T-cell (primary cell): ENCODE data around the gene CCDC63. TPM values are rescaled to one million over a fixed set of nuclear protein-coding genes. Genes with fewer than 3 reads are reported as not detected.

Experiments used
- ATAC-seq, 4 experiments: fragments of 200-7000 bp in 3 of 4; fragments of 150-1000 bp in 1 of 4; cut with Tn5 transposase; replicated peaks in 1 of 4; 1 replicate in 3 of 4; 2 replicates in 1 of 4; pipeline ENCODE4 v1.10.0; 2021; ENCODE audit warnings: moderate library complexity in 3 of 4, mild to moderate bottlenecking in 2 of 4, moderate number of reproducible peaks in 1 of 4
- CTCF ChIA-PET, 2 donors: fragments of 300-600 bp; sonication (Branson Sonifier 250); formaldehyde crosslinking; loops; one replicate each; lab custom pipeline; 2022; ENCODE audit warnings: antibody characterized with exemption in 2 of 2; lab: Charles Lee
- POLR2A ChIA-PET, 2 donors: fragments of 300-600 bp; sonication (Branson Sonifier 250); formaldehyde crosslinking; loops; one replicate each; lab custom pipeline; 2022; ENCODE audit warnings: antibody characterized with exemption in 2 of 2; lab: Charles Lee
- DNase-seq, 35 experiments: peaks; one replicate each; pipeline versions ENCODE4 v3.0.0 to v3.0.0-alpha.2; 2013 to 2023
- H3K27ac ChIP-seq: one replicate; pipeline ENCODE4 v1.5.1; 2013; ENCODE audit warnings: low read length
- H3K27me3 ChIP-seq, 2 experiments: replicated peaks in 1 of 2; 1 replicate in 1 of 2; 2 replicates in 1 of 2; pipeline versions ENCODE4 v1.6.1 to v1.7.0; 2013; ENCODE audit warnings: low read length in 1 of 2, mixed read lengths in 1 of 2; ENCODE audit not compliant: control insufficient read depth in 2 of 2, insufficient read depth in 2 of 2; ENCODE audit errors: extremely low read depth in 1 of 2
- H3K36me3 ChIP-seq, 2 donors: 1 replicate in 1 of 2; 2 replicates in 1 of 2; pipeline versions ENCODE4 v1.6.1 to v1.7.0; 2013; ENCODE audit warnings: low read length in 1 of 2; ENCODE audit not compliant: control insufficient read depth in 2 of 2, insufficient read depth in 1 of 2; ENCODE audit errors: extremely low read depth in 1 of 2
- H3K4me1 ChIP-seq, 2 experiments: 1 replicate in 1 of 2; 2 replicates in 1 of 2; pipeline versions ENCODE4 v1.6.1 to v1.7.0; 2013; ENCODE audit warnings: low read length in 2 of 2, mixed read lengths in 1 of 2; ENCODE audit not compliant: insufficient read depth in 2 of 2, control insufficient read depth in 1 of 2; ENCODE audit errors: extremely low read depth in 1 of 2
- H3K4me3 ChIP-seq, 2 donors: 1 replicate in 1 of 2; 2 replicates in 1 of 2; pipeline versions ENCODE4 v1.5.1 to v1.7.0; 2013; ENCODE audit warnings: mild to moderate bottlenecking in 2 of 2, low read length in 1 of 2, moderate library complexity in 1 of 2; ENCODE audit not compliant: control insufficient read depth in 1 of 2; ENCODE audit errors: extremely low read depth in 1 of 2
- H3K9me3 ChIP-seq: 2 replicates; pipeline ENCODE4 v1.7.0; 2013
- H3K27ac Mint-ChIP-seq, 2 donors: one replicate each; pipeline ENCODE4 v1.8.0; 2020 to 2021; ENCODE audit warnings: mild to moderate bottlenecking in 2 of 2, mixed read lengths in 2 of 2
- H3K27me3 Mint-ChIP-seq, 2 donors: one replicate each; pipeline ENCODE4 v1.8.0; 2021 to 2022; ENCODE audit warnings: mixed read lengths in 2 of 2
- H3K36me3 Mint-ChIP-seq: one replicate; pipeline ENCODE4 v1.8.0; 2021; ENCODE audit warnings: mixed read lengths
- H3K4me1 Mint-ChIP-seq, 3 donors: one replicate each; pipeline ENCODE4 v1.8.0; 2020 to 2022; ENCODE audit warnings: mixed read lengths in 3 of 3, mild to moderate bottlenecking in 1 of 3
- H3K4me3 Mint-ChIP-seq, 3 donors: one replicate each; pipeline ENCODE4 v1.8.0; 2020 to 2022; ENCODE audit warnings: mild to moderate bottlenecking in 3 of 3, mixed read lengths in 3 of 3, moderate library complexity in 3 of 3
- H3K9me3 Mint-ChIP-seq, 3 donors: one replicate each; pipeline ENCODE4 v1.8.0; 2020 to 2022; ENCODE audit warnings: mixed read lengths in 3 of 3
- WGBS: methylation state at CpG from one replicate; pipeline ENCODE4 v1.1.5; 2013; ENCODE audit warnings: missing lambda C conversion rate; ENCODE audit not compliant: insufficient coverage; 5-methylcytosine and 5-hydroxymethylcytosine counted together
- total RNA-seq, 35 experiments: library from RNA in 6 of 35; stranded (reverse) in 6 of 35; fragments of 120-200 nt in 1 of 35; gene quantifications; one replicate each; pipeline versions ENCODE4 v1.2.1 to v1.2.4 and lab custom pipeline; 2013 to 2026

CCDC63 gene
- total RNA-seq, 5 donors from 2014 or later (not counting 1 experiment from before 2014, with no cell fraction given), result not detected

- no peaks in the 10 kb centered on the region for H3K9me3 Mint-ChIP-seq
- CTCF ChIA-PET, result no interaction called here
Measured at GRCh38 chr12:110923192-110923591, 76.4 kb downstream of the CCDC63 start.

GRCh38 chr12:110923692-110924334 lies 77.0 kb downstream of the CCDC63 start:
- no peak overlapping the region for H3K27ac Mint-ChIP-seq
- ATAC-seq, result no peak
- CTCF ChIA-PET, result no interaction called here
- H3K27me3 Mint-ChIP-seq, result peaks cover 11% of the 10 kb centered on the region in 2 donors
- no peaks in the 10 kb centered on the region for H3K4me1 Mint-ChIP-seq
- Histone ChIP-seq H3K27me3 (peaks cover 0 to 17% of the 10 kb centered on the region in 2 experiments), H3K36me3 (no peaks in the 10 kb centered on the region), H3K4me3 (no peak overlapping the region), H3K9me3 (no peaks in the 10 kb centered on the region), H3K27ac (no peak overlapping the region), H3K4me1 (no peaks in the 10 kb centered on the region)
- POLR2A ChIA-PET, result no interaction called here
- no peaks in the 10 kb centered on the region for H3K9me3 Mint-ChIP-seq
- H3K4me3 Mint-ChIP-seq, result no peak overlapping the region
- no peaks in the 10 kb centered on the region for H3K36me3 Mint-ChIP-seq
- 82% methylated on average over 9 of the region's 9 CpGs for WGBS
- DNase-seq, result no peak

More at GRCh38 chr12:110923192-110923591, 76.4 kb downstream of the CCDC63 start:
- Mint-ChIP-seq H3K27ac (no peak overlapping the region), H3K36me3 (no peaks in the 10 kb centered on the region), H3K4me3 (no peak overlapping the region), H3K27me3 (peaks cover 11% of the 10 kb centered on the region in 2 donors), H3K4me1 (no peaks in the 10 kb centered on the region)
- Histone ChIP-seq H3K36me3 (no peaks in the 10 kb centered on the region), H3K9me3 (no peaks in the 10 kb centered on the region), H3K4me3 (no peak overlapping the region), H3K27ac (no peak overlapping the region), H3K27me3 (peaks cover 0 to 17% of the 10 kb centered on the region in 2 experiments), H3K4me1 (no peaks in the 10 kb centered on the region)
- no peak for ATAC-seq
- DNase-seq, result no peak
- WGBS, result 85% methylated on average over 3 of the region's 4 CpGs
- POLR2A ChIA-PET, result no interaction called here

GRCh38 chr12:110927546-110927945 lies 80.8 kb downstream of the CCDC63 start:
- 54% methylated on average over 3 of the region's 6 CpGs for WGBS
- H3K27me3 ChIP-seq, result peaks cover 0 to 9% of the 10 kb centered on the region in 2 experiments
- H3K9me3 ChIP-seq, result no peaks in the 10 kb centered on the region
- POLR2A ChIA-PET, result no interaction called here
- H3K4me3 Mint-ChIP-seq, result no peak overlapping the region
- H3K9me3 Mint-ChIP-seq, result no peaks in the 10 kb centered on the region
- no peak for DNase-seq
- no peaks in the 10 kb centered on the region for H3K36me3 ChIP-seq
- H3K27ac ChIP-seq, result no peak overlapping the region
- no peaks in the 10 kb centered on the region for H3K36me3 Mint-ChIP-seq
- no peaks in the 10 kb centered on the region for H3K4me1 ChIP-seq
- no peak for ATAC-seq
- H3K4me1 Mint-ChIP-seq, result no peaks in the 10 kb centered on the region
- CTCF ChIA-PET, result no interaction called here
- H3K4me3 ChIP-seq, result no peak overlapping the region
- H3K27ac Mint-ChIP-seq, result no peak overlapping the region
- H3K27me3 Mint-ChIP-seq, result peaks cover 0 to 5% of the 10 kb centered on the region in 2 donors

- no peaks in the 10 kb centered on the region for H3K9me3 Mint-ChIP-seq
- no peak for ATAC-seq
- H3K4me1 Mint-ChIP-seq, result no peaks in the 10 kb centered on the region
- peaks cover 3 to 8% of the 10 kb centered on the region in 2 donors for H3K27me3 Mint-ChIP-seq
- no peaks in the 10 kb centered on the region for H3K36me3 Mint-ChIP-seq
- Histone ChIP-seq H3K36me3 (no peaks in the 10 kb centered on the region), H3K4me3 (no peak overlapping the region), H3K27ac (no peak overlapping the region), H3K27me3 (peaks cover 0 to 14% of the 10 kb centered on the region in 2 experiments), H3K9me3 (no peaks in the 10 kb centered on the region), H3K4me1 (no peaks in the 10 kb centered on the region)
- H3K4me3 Mint-ChIP-seq, result no peak overlapping the region
- no peak for DNase-seq
- ChIA-PET CTCF (interaction anchor here in 1 of 2 donors (1.0 kb wide), 1 partner anchor 379 kb away, joined by 4 read pairs; no protein-coding TSS in a partner anchor), POLR2A (no interaction called here)
- WGBS, result 77% methylated on average over 6 of the region's 7 CpGs
- H3K27ac Mint-ChIP-seq, result no peak overlapping the region
Measured at GRCh38 chr12:110928700-110929099, 81.9 kb downstream of the CCDC63 start.

GRCh38 chr12:110929818-110930217 lies 83.0 kb downstream of the CCDC63 start:
- Mint-ChIP-seq H3K4me3 (no peak overlapping the region), H3K4me1 (no peaks in the 10 kb centered on the region), H3K27ac (no peak overlapping the region), H3K36me3 (no peaks in the 10 kb centered on the region), H3K9me3 (no peaks in the 10 kb centered on the region), H3K27me3 (peaks cover 8 to 13% of the 10 kb centered on the region in 2 donors)
- Histone ChIP-seq H3K9me3 (no peaks in the 10 kb centered on the region), H3K4me1 (no peaks in the 10 kb centered on the region), H3K4me3 (no peak overlapping the region), H3K27me3 (peaks cover 0 to 16% of the 10 kb centered on the region in 2 experiments), H3K27ac (no peak overlapping the region), H3K36me3 (no peaks in the 10 kb centered on the region)
- CTCF ChIA-PET, result no interaction called here
- ATAC-seq, result no peak
- POLR2A ChIA-PET, result no interaction called here
- no peak for DNase-seq
- no CpG with 5 or more reads among the region's 1 CpG for WGBS

GRCh38 chr12:110930348-110931314 lies 83.8 kb downstream of the CCDC63 start:
- Mint-ChIP-seq H3K27ac (no peak overlapping the region), H3K4me3 (no peak overlapping the region), H3K27me3 (peaks cover 8 to 13% of the 10 kb centered on the region in 2 donors), H3K9me3 (no peaks in the 10 kb centered on the region), H3K36me3 (no peaks in the 10 kb centered on the region), H3K4me1 (no peaks in the 10 kb centered on the region)
- ChIA-PET CTCF (no interaction called here), POLR2A (no interaction called here)
- WGBS, result 85% methylated on average over 10 of the region's 21 CpGs
- Histone ChIP-seq H3K27ac (no peak overlapping the region), H3K4me3 (no peak overlapping the region), H3K4me1 (no peaks in the 10 kb centered on the region), H3K9me3 (no peaks in the 10 kb centered on the region), H3K36me3 (no peaks in the 10 kb centered on the region), H3K27me3 (peaks cover 0 to 16% of the 10 kb centered on the region in 2 experiments)
- DNase-seq (no peak), ATAC-seq (no peak)
